Measurements from ENCODE around the gene PTPRM.

The PTPRM gene

GRCh38 chr18:7918701-7919100 lies 351.6 kb downstream of the PTPRM start:
- no peak for DNase-seq

- no peak for DNase-seq
Observed at GRCh38 chr18:7919565-7919964, 352.4 kb downstream of the PTPRM start.

- no peak for DNase-seq
Observed at GRCh38 chr18:7921938-7922587, 354.9 kb downstream of the PTPRM start.

- DNase-seq = no peak
Observed at GRCh38 chr18:7923105-7923504, 356.0 kb downstream of the PTPRM start.

GRCh38 chr18:7924616-7925015 lies 357.5 kb downstream of the PTPRM start:
- no peak for DNase-seq

- DNase-seq = peak; percentile 35 to 77
Observed at GRCh38 chr18:7926526-7926925, 359.4 kb downstream of the PTPRM start.

- DNase-seq = no peak
Observed at GRCh38 chr18:7927119-7927518, 360.0 kb downstream of the PTPRM start.

- DNase-seq = no peak
Observed at GRCh38 chr18:7931763-7932162, 364.6 kb downstream of the PTPRM start.

- DNase-seq = no peak
Observed at GRCh38 chr18:7937268-7937667, 370.2 kb downstream of the PTPRM start.

GRCh38 chr18:7939521-7939920 lies 372.4 kb downstream of the PTPRM start:
- DNase-seq = no peak

GRCh38 chr18:7940379-7940778 lies 373.3 kb downstream of the PTPRM start:
- no peak for DNase-seq

GRCh38 chr18:7940971-7941370 lies 373.9 kb downstream of the PTPRM start:
- DNase-seq = peak; percentile 17 to 45

GRCh38 chr18:7941533-7941932 lies 374.4 kb downstream of the PTPRM start:
- DNase-seq = peak; percentile 87 to 97

- no peak for DNase-seq
Observed at GRCh38 chr18:7945882-7946281, 378.8 kb downstream of the PTPRM start.

GRCh38 chr18:7946734-7947377 lies 379.7 kb downstream of the PTPRM start:
- DNase-seq = peak; percentile 38 to 67

GRCh38 chr18:7950380-7951136 lies 383.4 kb downstream of the PTPRM start:
- no peak for DNase-seq

- DNase-seq = no peak
Observed at GRCh38 chr18:7953095-7953958, 386.2 kb downstream of the PTPRM start.

GRCh38 chr18:7954238-7954637 lies 387.1 kb downstream of the PTPRM start:
- DNase-seq = no peak

GRCh38 chr18:7955175-7955574 lies 388.1 kb downstream of the PTPRM start:
- no peak for DNase-seq

GRCh38 chr18:7957297-7957696 lies 390.2 kb downstream of the PTPRM start:
- no peak for DNase-seq

- DNase-seq = no peak
Observed at GRCh38 chr18:7958081-7958896, 391.2 kb downstream of the PTPRM start.

GRCh38 chr18:7958897-7959146 lies 391.7 kb downstream of the PTPRM start:
- DNase-seq = no peak

All from NCI-H2081 (cell line).